K562 (cell line): ENCODE measurements around the gene PYGO2. TPM values are rescaled to one million over a fixed set of nuclear protein-coding genes. Genes with fewer than 3 reads are reported as not detected.

Source experiments
- ATF3 ChIP-seq, 2 experiments: fragments of 450-650 bp in 1 of 2; sonication (generic) in 1 of 2; formaldehyde crosslinking in 1 of 2; IDR thresholded peaks in 1 of 2; conservative IDR thresholded peaks in 1 of 2; 2 replicates each; pipeline versions ENCODE4 v1.6.1 to v1.8.1; 2016 to 2023; ENCODE audit warnings: mild to moderate bottlenecking in 2 of 2, moderate library complexity in 2 of 2, inconsistent platforms in 1 of 2, missing genetic modification reagents in 1 of 2
- CXXC5 ChIP-seq: fragments of 250-450 bp; sonication (Bioruptor Pico); IDR thresholded peaks from 2 replicates; pipeline ENCODE4 v1.8.0; 2022; ENCODE audit warnings: inconsistent platforms, mild to moderate bottlenecking, moderate library complexity
- FUS ChIP-seq: fragments of 200-400 bp; formaldehyde crosslinking; optimal IDR thresholded peaks from 2 replicates; pipeline ENCODE3; 2017; ENCODE audit warnings: low read depth, low read length
- HDAC3 ChIP-seq: fragments of 450-650 bp; IDR thresholded peaks from 2 replicates; pipeline ENCODE4 v1.6.1; 2018; ENCODE audit warnings: borderline replicate concordance, mild to moderate bottlenecking, moderate library complexity; ENCODE audit not compliant: partially characterized antibody
- HINFP ChIP-seq: fragments of 450-650 bp; conservative IDR thresholded peaks from 2 replicates; pipeline ENCODE4 v1.6.1; 2016; ENCODE audit warnings: missing genetic modification characterization, low read depth, mild to moderate bottlenecking, control low read depth, missing compliant biosample characterization
- IRF2 ChIP-seq: sonication (generic); formaldehyde crosslinking; IDR thresholded peaks from 2 replicates; pipeline ENCODE4 v1.8.1; 2022; ENCODE audit warnings: mild to moderate bottlenecking, missing genetic modification reagents
- MEF2D ChIP-seq: conservative IDR thresholded peaks from 2 replicates; pipeline ENCODE4 v1.6.1; 2016; ENCODE audit warnings: low read depth, missing genetic modification characterization, missing compliant biosample characterization
- NCOA6 ChIP-seq: fragments of 450-650 bp; IDR thresholded peaks from 2 replicates; pipeline ENCODE4 v1.6.1; 2017; ENCODE audit warnings: mild to moderate bottlenecking
- RBM22 ChIP-seq: fragments of 200-400 bp; formaldehyde crosslinking; IDR thresholded peaks from 2 replicates; pipeline ENCODE4 v1.6.1; 2018; ENCODE audit warnings: low read length, low read depth; ENCODE audit not compliant: poor library complexity, severe bottlenecking
- RERE ChIP-seq: sonication (generic); formaldehyde crosslinking; IDR thresholded peaks from 2 replicates; pipeline ENCODE4 v1.8.0; 2023; ENCODE audit warnings: missing genetic modification reagents, mild to moderate bottlenecking, borderline replicate concordance
- SMAD3 ChIP-seq: fragments of 450-650 bp; formaldehyde crosslinking; conservative IDR thresholded peaks from 2 replicates; pipeline ENCODE4 v1.4.0; 2020; ENCODE audit warnings: mild to moderate bottlenecking
- TAL1 ChIP-seq: fragments of 450-650 bp; IDR thresholded peaks from 2 replicates; pipeline ENCODE4 v1.6.1; 2016; ENCODE audit warnings: mild to moderate bottlenecking
- TCF7 ChIP-seq: sonication (generic); IDR thresholded peaks from 2 replicates; pipeline ENCODE4 v1.6.1; 2016; ENCODE audit warnings: antibody characterized with exemption, borderline replicate concordance
- ZBTB8A ChIP-seq: fragments of 450-650 bp; IDR thresholded peaks from 2 replicates; pipeline ENCODE4 v1.6.1; 2018; ENCODE audit warnings: mild to moderate bottlenecking, moderate library complexity; ENCODE audit not compliant: partially characterized antibody
- ZFX ChIP-seq: sonication (generic); formaldehyde crosslinking; IDR thresholded peaks from 2 replicates; pipeline ENCODE4 v1.8.0; 2022; ENCODE audit warnings: mild to moderate bottlenecking, missing genetic modification reagents, moderate library complexity
- ZKSCAN1 ChIP-seq: fragments of 150-350 bp; IDR thresholded peaks from 2 replicates; pipeline ENCODE4 v1.6.1; 2016; ENCODE audit warnings: low read depth, low read length
- ZNF280A ChIP-seq: fragments of 450-650 bp; IDR thresholded peaks from 2 replicates; pipeline ENCODE4 v1.6.1; 2018; ENCODE audit warnings: mild to moderate bottlenecking, low read depth; ENCODE audit not compliant: partially characterized antibody
- ZNF589 ChIP-seq: fragments of 200-800 bp; sonication (Bioruptor generic); IDR thresholded peaks from 2 replicates; pipeline ENCODE4 v1.6.1; 2016; ENCODE audit warnings: low read depth, missing genetic modification characterization, missing compliant biosample characterization
- polyA plus RNA-seq, 8 experiments: library from polyadenylated mRNA; depleted of rRNA in 4 of 8; stranded (reverse) in 5 of 8; unstranded in 3 of 8; fragments of >200 nt; fragmentation: Nextera tagmentation in 2 of 8; fragmentation: Illumina TruSeq in 1 of 8; extraction: Ambion mirVana in 2 of 8; extraction: Trizol in 1 of 8; gene quantifications; 2 replicates each; pipeline versions ENCODE4 v1.2.1 to v1.2.3, GENCODE V29; 2011 to 2014; ENCODE audit warnings: inconsistent platforms in 1 of 8, missing spikeins in 1 of 8
- total RNA-seq, 7 experiments: library from RNA; depleted of rRNA in 6 of 7; stranded (reverse); fragments of >200 nt in 6 of 7; fragmentation: Illumina TruSeq in 2 of 7; extraction: Trizol in 2 of 7; gene quantifications; 2 replicates each; pipeline versions ENCODE4 v1.2.1 to v1.2.3, GENCODE V29; 2011 to 2021; ENCODE audit warnings: low replicate concordance in 1 of 7

The PYGO2 gene
- total and polyA plus RNA-seq, 9 of the 15 experiments (the other 6 are each of a cell fraction or from before 2014, with no cell fraction given): 8.3 to 36.2 (median 18.2) TPM

- TF ChIP-seq HINFP (tag) (no peak), FUS (no peak), NCOA6 (no peak), MEF2D (tag) (no peak), ZNF280A (no peak), SMAD3 (CRISPR knock-in tag) (0 out of 2 replicates have a peak, but pooled peaks have one; percentile 28), ZBTB8A (no peak), ATF3 (IDR thresholded peaks at IDR 0.05) (no peak; the same call in 1 of the 2 replicates), ATF3 (CRISPR knock-in tag; conservative IDR thresholded peaks at IDR 0.05) (no peak), ZNF589 (no peak), RBM22 (no peak), ZKSCAN1 (no peak), IRF2 (CRISPR knock-in tag) (no peak), CXXC5 (peak; percentile 74), TCF7 (no peak), HDAC3 (no peak), ZFX (CRISPR knock-in tag) (peak; percentile 50), RERE (no peak), TAL1 (no peak)
These were observed 21.5 kb upstream of the PYGO2 start, which contains the start of gene FLAD1 (continued) for GRCh38 chr1:154982897-154983648.
